Fibroblast of lung (primary cell): ENCODE data around the gene STIL. TPM values are rescaled to one million over a fixed set of nuclear protein-coding genes. Genes with fewer than 3 reads are reported as not detected.
A peak's percentile ranks its signal among the peaks of the same experiment; 100 is the strongest.

Source experiments
- DNase-seq, 2 donors: peaks; one replicate each; pipeline versions ENCODE4 v3.0.0 to v3.0.0-alpha.2; 2010; ENCODE audit warnings: low read depth in 2 of 2
- H2AFZ ChIP-seq: 2 replicates; pipeline ENCODE4 v1.5.1; 2012; ENCODE audit warnings: low read length, control low read depth, inconsistent platforms
- H3K27ac ChIP-seq: 2 replicates; pipeline ENCODE4 v1.5.1; 2011; ENCODE audit warnings: low read length, control low read depth; ENCODE audit not compliant: insufficient read depth
- H3K27me3 ChIP-seq: 2 replicates; pipeline ENCODE4 v1.5.1; 2011; ENCODE audit warnings: mild to moderate bottlenecking, low read length; ENCODE audit not compliant: control insufficient read depth, insufficient read depth
- H3K36me3 ChIP-seq: 2 replicates; pipeline ENCODE4 v1.5.1; 2011; ENCODE audit warnings: low read length; ENCODE audit not compliant: control insufficient read depth, insufficient read depth
- H3K4me1 ChIP-seq: 2 replicates; pipeline ENCODE4 v1.5.1; 2011; ENCODE audit warnings: low read length; ENCODE audit not compliant: control insufficient read depth, insufficient read depth; ENCODE audit errors: extremely low read depth
- H3K4me2 ChIP-seq: 2 replicates; pipeline ENCODE4 v1.5.1; 2011; ENCODE audit warnings: low read length, control low read depth; ENCODE audit not compliant: insufficient read depth; ENCODE audit errors: extremely low read depth
- H3K4me3 ChIP-seq, 4 experiments: fragments of 200-600 bp in 1 of 4; sonication (generic) in 1 of 4; replicated peaks in 1 of 4; 2 replicates each; pipeline ENCODE4 v1.5.1; 2011 to 2016; ENCODE audit warnings: low read length in 4 of 4, low read depth in 3 of 4, mild to moderate bottlenecking in 3 of 4, control low read depth in 2 of 4, inconsistent platforms in 1 of 4, mixed read lengths in 1 of 4; ENCODE audit not compliant: insufficient read depth in 1 of 4; ENCODE audit errors: control extremely low read depth in 1 of 4
- H3K79me2 ChIP-seq: 2 replicates; pipeline ENCODE4 v1.5.1; 2012; ENCODE audit warnings: mild to moderate bottlenecking, low read length, inconsistent platforms; ENCODE audit not compliant: control insufficient read depth, insufficient read depth
- H3K9ac ChIP-seq: 2 replicates; pipeline ENCODE4 v1.5.1; 2011; ENCODE audit warnings: mild to moderate bottlenecking, low read length, control low read depth; ENCODE audit not compliant: insufficient read depth
- H3K9me3 ChIP-seq: 2 replicates; pipeline ENCODE4 v1.5.1; 2012; ENCODE audit warnings: low read depth, low read length; ENCODE audit not compliant: control insufficient read depth, insufficient read depth
- H4K20me1 ChIP-seq: 2 replicates; pipeline ENCODE4 v1.5.1; 2011; ENCODE audit warnings: low read length; ENCODE audit not compliant: control insufficient read depth, insufficient read depth; ENCODE audit errors: extremely low read depth
- EZH2 ChIP-seq: IDR thresholded peaks from 2 replicates; pipeline ENCODE4 v1.5.1; 2012; ENCODE audit warnings: low read length, control low read depth, mild to moderate bottlenecking; ENCODE audit errors: missing control alignments
- polyA plus RNA-seq, 2 donors: library from polyadenylated mRNA; depleted of rRNA in 1 of 2; stranded (reverse) in 1 of 2; unstranded in 1 of 2; fragments of >200 nt; gene quantifications; 2 replicates each; pipeline ENCODE4 v1.2.1, GENCODE V29; 2011 to 2012; ENCODE audit warnings: missing spikeins in 1 of 2
- total RNA-seq: library from RNA; depleted of rRNA; stranded (reverse); fragments of >200 nt; gene quantifications from 2 replicates; pipeline ENCODE4 v1.2.1, GENCODE V29; 2014
- TF ChIP-seq, protein P1 (sequence below), 2 donors: IDR thresholded peaks in 1 of 2; conservative IDR thresholded peaks in 1 of 2; 1 replicate in 1 of 2; 2 replicates in 1 of 2; pipeline ENCODE4 v1.5.1; 2011 to 2012; ENCODE audit warnings: low read length in 2 of 2, control low read depth in 1 of 2, inconsistent platforms in 1 of 2, low read depth in 1 of 2, mild to moderate bottlenecking in 1 of 2

The STIL gene
- total and polyA plus RNA-seq, 2 donors (not counting 1 experiment from before 2014, with no cell fraction given): 5.8 to 6.2 TPM

- Histone ChIP-seq H3K27ac (no peak overlapping the region), H3K4me1 (no peaks in the 10 kb centered on the region), H3K27me3 (no peaks in the 10 kb centered on the region), H2AFZ (no peak overlapping the region), H3K9ac (no peak overlapping the region), H3K36me3 (no peaks in the 10 kb centered on the region), H4K20me1 (no peaks in the 10 kb centered on the region), H3K4me2 (no peak overlapping the region), H3K4me3 (no peak overlapping the region), H3K9me3 (no peaks in the 10 kb centered on the region), H3K79me2 (no peaks in the 10 kb centered on the region)
- DNase-seq: no peak
- no peak for TF ChIP-seq EZH2
- TF ChIP-seq, protein P1, sequence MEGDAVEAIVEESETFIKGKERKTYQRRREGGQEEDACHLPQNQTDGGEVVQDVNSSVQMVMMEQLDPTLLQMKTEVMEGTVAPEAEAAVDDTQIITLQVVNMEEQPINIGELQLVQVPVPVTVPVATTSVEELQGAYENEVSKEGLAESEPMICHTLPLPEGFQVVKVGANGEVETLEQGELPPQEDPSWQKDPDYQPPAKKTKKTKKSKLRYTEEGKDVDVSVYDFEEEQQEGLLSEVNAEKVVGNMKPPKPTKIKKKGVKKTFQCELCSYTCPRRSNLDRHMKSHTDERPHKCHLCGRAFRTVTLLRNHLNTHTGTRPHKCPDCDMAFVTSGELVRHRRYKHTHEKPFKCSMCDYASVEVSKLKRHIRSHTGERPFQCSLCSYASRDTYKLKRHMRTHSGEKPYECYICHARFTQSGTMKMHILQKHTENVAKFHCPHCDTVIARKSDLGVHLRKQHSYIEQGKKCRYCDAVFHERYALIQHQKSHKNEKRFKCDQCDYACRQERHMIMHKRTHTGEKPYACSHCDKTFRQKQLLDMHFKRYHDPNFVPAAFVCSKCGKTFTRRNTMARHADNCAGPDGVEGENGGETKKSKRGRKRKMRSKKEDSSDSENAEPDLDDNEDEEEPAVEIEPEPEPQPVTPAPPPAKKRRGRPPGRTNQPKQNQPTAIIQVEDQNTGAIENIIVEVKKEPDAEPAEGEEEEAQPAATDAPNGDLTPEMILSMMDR (conservative IDR thresholded peaks at IDR 0.05 in 1 of 2, IDR thresholded peaks at IDR 0.05 in 1 of 2; ENCODE audit: low read depth in 1 of 2, low read length in 2 of 2): no peak
Observed at GRCh38 chr1:47328992-47329391, 15.0 kb upstream of the STIL start.

DNA sequence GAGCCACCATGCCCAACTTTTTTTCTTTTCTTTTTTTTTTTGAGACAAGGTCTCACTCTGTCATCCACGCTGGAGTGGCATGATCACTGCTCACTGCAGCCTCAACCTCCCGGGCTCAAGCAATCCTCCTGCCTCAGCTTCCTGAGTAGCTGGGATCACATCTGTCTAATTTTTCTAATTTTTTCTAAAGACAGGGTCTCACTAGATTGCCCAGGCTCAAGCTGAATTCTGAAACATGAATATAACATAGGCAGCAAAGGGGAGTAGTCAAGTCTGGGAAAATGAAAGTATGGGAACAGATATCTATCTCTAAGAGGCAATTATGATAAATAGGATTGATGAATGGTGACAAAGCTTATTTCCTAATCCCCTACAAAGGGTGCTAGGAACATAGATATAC is 12.3 kb upstream of the STIL start:
- Histone ChIP-seq H3K36me3 (no peaks in the 10 kb centered on the region), H3K27ac (no peak overlapping the region), H4K20me1 (no peaks in the 10 kb centered on the region), H3K4me2 (no peak overlapping the region), H3K9ac (no peak overlapping the region), H3K4me3 (no peak overlapping the region), H3K79me2 (no peaks in the 10 kb centered on the region), H3K4me1 (no peaks in the 10 kb centered on the region), H3K27me3 (no peaks in the 10 kb centered on the region), H3K9me3 (no peaks in the 10 kb centered on the region), H2AFZ (no peak overlapping the region)
- TF ChIP-seq EZH2: no peak
- TF ChIP-seq, protein P1 (conservative IDR thresholded peaks at IDR 0.05 in 1 of 2, IDR thresholded peaks at IDR 0.05 in 1 of 2; ENCODE audit: low read depth in 1 of 2, low read length in 2 of 2): no peak
- DNase-seq: no peak

DNA sequence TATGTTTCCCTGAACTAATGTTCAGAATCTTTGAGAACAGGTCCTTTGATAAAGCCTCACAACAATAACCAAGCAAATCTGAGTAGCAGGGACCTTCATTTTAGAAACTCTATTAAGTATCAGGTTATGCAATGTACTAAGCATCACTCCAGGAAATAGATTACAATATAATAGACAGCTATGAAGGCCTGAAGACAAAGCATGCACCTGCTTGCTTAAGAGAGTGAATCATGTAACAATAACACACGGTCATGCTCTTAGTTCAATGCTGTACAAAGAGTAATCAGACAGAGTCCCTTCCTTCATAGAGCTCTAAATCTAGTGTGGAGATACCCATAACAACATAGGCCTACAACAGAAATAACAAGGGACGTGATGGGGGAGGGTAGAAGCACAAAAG is 11.6 kb upstream of the STIL start:
- no peaks in the 10 kb centered on the region for H3K9me3 ChIP-seq
- H4K20me1 ChIP-seq: no peaks in the 10 kb centered on the region
- H3K27ac ChIP-seq: no peak overlapping the region
- no peak overlapping the region for H3K4me2 ChIP-seq
- H2AFZ ChIP-seq: no peak overlapping the region
- no peak overlapping the region for H3K4me3 ChIP-seq
- H3K36me3 ChIP-seq: no peaks in the 10 kb centered on the region
- no peaks in the 10 kb centered on the region for H3K79me2 ChIP-seq
- no peaks in the 10 kb centered on the region for H3K4me1 ChIP-seq
- TF ChIP-seq, protein P1 (conservative IDR thresholded peaks at IDR 0.05 in 1 of 2, IDR thresholded peaks at IDR 0.05 in 1 of 2; ENCODE audit: low read depth in 1 of 2, low read length in 2 of 2): no peak
- no peak for TF ChIP-seq EZH2
- H3K9ac ChIP-seq: no peak overlapping the region
- no peaks in the 10 kb centered on the region for H3K27me3 ChIP-seq
- DNase-seq: peak in 1 of 2 donors; percentile 8
